Astrocyte (in vitro differentiated cells and primary cell): ENCODE data around the gene ADARB2.

Source experiments
- CTCF ChIP-seq: IDR thresholded peaks from 2 replicates; pipeline ENCODE4 v1.5.1; 2011; ENCODE audit warnings: low read depth, mild to moderate bottlenecking, inconsistent platforms, low read length, moderate library complexity; ENCODE audit not compliant: insufficient read depth
- EZH2 ChIP-seq: IDR thresholded peaks from 2 replicates; pipeline ENCODE4 v1.6.1; 2012; ENCODE audit warnings: mild to moderate bottlenecking, low read length, inconsistent platforms; ENCODE audit not compliant: insufficient read depth

GRCh38 chr10:1206601-1207000, 530.7 kb downstream of the ADARB2 start:
- no peak for TF ChIP-seq CTCF
- no peak for TF ChIP-seq EZH2
